ENCODE measurements around the gene GPR55.

GPR55 gene

DNA sequence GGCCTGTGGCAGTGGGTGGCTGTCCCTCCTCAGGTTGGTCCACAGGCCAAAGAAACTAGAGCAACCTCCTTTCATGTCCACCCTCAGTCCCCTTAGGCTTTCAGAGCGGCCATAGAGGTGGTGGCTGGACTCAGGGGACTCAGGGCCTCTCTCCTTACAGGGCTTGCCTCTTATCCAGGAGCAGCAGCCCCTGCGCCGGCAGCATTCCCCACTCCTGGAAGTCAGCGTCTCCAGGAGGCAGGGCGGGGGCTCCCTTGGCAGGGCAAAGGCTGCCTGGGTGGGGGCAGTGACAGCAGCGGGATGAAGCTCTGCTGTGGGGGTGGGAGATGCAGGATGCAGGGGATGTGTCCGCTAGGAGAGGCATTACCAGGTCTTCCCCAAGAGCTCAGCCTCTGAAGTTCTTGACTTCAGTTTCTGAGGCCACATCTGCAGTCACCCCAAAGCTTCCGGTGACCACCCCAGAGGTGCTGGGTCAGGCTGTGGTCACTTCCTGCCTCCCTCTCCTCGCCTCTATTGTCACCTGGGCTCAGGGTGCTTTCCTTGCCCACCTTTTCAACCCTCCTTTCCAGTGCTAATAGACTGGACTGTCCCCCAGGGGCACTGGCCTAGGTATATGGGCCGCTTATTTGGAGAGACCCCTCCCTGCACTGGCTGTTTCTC is 8.6 kb upstream of the GPR55 start:
- no peak for DNase-seq

DNA sequence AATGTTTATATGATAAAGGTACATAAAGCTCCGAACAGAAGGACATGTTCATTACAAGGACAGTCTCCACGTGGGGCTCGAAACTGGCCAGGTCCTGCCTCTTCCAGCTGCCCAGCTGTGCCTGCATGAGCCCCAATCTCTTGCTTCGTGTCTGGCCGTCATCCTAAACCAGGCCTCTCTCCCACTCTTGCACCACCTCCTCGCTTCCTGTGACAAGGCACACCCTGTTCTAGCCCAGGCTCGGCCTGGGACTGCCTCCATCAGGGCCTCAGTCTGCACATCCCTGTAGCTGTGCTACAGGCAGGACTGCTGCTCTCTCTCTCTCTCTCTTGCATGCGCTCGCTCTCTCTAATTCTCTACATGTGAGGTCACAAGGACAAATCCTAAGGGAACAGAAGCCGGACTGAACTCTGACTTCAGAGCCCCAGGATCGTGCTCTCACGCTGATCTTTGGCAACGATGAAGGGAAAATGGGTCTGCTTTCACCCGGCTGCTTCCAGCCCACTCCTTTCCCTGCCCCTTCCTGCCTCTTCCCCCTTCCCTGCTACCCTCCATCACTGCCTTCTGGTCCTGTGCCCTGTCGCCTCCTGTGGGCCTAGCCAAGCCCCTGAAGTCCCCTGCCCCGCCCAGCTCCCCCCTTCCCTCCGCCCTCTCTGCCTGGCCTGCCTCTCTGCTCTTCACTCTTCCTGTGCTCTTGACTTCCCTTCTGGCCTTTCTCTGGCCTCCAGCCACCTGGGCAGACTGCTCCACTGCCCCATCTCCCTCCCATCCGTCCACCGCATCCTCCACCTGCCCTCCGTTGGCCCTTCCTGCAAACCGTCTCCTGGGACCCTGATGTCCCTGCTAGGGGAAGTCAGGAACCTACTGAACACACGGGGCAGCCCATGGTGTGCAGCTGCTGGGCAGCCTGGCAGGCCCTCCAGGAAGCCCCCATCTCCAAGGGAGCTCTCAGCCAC is 7.8 kb upstream of the GPR55 start:
- DNase-seq, result no peak

- DNase-seq, result no peak
Observed at GRCh38 chr2:230931556-230932231, 6.7 kb upstream of the GPR55 start.

DNA sequence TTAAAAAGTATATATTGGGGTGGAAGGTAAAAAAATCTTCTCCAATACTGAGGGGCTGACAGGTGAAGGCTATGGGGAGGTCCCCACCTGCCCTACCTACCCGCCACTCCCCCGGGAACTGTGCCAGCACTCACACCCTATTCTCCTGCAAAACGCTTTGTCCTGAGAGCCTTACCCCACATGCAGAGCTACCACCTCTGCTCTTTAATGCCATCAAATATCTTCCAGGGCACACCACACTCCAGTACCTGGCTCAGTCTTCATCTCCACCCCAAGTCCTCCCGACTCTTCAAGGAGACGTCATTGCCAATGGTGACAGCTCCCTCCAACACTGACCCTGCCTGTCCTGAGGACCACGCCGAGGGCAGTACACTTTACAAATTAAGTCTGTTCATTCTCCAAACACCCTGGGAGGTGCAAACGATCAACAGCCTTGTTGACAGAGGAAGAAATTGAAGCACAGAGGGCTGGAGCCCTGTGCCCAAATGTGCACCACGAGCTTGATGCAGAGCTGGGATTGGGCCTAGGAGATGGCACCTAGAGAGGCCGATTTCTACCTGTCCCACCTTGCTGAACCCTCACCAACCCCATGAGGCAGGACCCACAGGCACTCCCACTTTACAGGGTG is 6.0 kb upstream of the GPR55 start:
- DNase-seq, result no peak

DNA sequence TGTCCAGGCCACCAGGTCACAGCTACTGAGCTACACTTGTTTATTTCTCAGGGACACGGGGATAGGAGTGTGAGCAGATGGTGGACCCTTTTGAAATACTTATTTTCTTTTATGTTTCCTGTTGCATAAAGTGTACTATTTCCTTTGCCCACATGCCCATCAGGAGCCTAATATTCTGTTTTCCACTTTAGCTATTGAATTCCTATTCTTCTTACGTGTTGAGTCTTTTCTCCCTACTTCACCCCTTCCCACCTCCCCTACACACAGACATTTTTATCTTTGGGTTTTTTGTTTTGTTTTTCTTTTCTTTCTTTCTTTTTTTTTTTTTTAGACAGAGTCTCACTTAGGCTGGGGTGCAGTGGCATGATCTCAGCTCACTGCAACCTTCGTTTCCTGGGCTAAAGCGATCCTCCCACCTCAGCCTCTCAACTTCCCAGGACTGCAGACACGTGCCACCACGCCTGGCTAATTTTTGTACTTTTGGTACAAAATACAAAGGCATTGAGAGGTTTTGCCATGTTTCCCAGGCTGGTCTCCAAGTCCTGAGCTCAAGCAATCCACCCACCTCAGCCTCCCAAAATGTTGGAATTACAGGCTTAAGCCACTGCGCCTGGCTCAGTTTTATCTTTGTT is 5.2 kb upstream of the GPR55 start:
- no peak for DNase-seq

GRCh38 chr2:230929381-230930148 is 4.5 kb upstream of the GPR55 start:
- DNase-seq, result no peak

DNA sequence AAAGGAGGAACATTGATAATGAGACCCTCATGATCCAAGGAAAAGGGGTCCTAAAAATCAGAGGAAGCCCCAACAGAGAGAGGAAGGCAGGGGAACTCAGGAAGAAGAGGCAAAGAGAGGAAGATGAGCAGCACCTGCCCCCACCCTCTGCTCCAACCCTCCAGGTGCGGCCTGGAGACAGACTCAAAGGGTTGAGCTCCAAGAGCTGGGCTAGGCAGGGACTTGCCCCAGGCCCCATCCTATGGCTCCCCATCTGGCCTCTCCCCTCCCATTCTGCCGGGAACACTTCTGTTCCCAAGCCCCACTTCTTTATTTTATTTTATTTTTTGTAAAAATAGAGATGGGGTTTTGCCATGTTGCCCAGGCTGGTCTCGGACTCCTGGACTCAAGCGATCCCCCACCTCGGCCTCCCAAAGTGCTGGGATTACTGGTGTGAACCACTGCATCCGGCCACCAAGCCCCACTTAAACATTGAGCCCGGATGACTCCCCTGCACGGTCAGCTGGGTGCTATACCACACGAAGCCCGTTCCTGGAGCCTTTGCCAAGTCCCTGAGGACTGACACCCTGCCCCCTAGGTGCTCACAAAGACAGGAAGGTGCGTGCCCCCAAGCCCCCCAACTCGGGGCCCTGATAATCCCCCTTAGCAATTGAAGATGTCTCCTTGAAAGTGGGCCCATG is 3.8 kb upstream of the GPR55 start:
- no peak for DNase-seq

DNA sequence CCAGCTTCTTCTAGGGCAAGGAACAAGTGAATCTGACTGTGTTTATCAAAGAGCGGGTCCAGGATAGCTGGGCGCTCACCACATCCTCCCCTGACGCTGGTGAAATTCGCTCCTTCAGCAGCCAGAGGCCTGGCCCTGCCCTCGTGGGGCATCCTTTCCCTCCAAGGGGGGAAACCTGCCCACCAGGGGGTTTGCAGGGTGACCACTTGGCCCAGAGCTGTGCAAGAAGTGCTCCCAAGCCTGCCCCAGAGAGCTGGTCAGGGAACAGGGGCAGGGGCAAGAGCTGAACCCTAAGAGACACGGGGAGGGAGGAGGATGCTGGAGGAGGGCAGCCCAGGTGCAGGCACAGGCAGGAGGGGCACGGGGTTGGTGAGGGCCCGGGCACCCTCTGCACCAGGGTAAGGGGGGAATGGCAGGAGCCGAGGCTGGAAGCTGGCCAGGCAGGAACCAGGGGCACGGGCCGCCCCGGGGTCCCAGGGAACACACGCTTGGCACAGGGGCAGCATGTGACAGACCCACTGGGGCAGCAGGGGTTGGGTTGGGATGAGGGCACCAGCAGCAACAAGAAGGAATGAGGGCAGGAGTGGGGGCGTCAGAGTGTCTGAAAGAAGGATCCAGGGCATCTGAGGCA is 2.8 kb upstream of the GPR55 start:
- DNase-seq, result no peak

DNA sequence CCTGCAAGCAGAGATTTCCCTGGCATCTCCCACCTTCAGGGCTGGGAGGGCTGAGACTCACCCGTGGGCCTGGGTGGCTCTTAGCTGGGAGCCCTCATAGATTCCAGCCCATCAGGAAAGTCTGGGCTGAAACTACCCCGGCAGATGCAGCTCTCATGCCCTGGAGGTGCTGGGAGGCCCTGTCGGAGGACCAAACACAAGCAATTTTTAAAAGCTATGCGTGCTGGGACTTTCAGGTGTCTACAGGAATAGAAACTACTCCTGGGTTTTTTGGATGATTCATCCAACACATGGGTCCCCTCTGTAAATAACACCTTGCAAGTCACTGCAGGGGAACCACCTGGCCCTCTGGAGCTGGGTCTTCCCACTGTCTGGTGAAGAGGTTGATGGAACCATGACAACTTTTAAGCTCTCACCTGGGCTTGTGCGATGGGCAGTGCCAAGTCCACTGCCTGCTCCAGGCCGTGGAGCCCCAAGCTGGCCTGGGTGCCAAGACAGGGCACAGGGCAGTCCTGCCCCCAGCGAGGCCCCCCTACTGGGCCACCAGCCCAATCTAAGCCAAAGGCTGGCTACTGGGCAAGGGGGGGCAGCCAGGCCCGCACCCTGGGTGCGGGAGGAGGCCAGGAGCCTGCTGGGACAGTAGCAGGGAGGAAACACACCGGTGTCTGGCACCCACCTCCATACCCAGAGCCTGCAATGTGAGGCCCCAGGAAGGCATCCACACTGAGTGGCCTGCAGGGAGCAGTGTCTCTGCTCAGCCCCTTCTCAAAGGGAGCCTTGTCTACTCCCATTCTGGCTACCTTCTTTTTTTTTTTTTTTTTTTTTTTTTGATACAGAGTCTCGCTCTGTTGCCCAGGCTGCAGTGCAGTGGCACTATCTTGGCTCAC is 1.1 kb upstream of the GPR55 start:
- peak; percentile 72 for DNase-seq

- peak; percentile 52 for DNase-seq
Observed at GRCh38 chr2:230925443-230925878, 419 bp upstream of the GPR55 start.

GRCh38 chr2:230924092-230924469 is 961 bp downstream of the GPR55 start:
- no peak for DNase-seq

DNA sequence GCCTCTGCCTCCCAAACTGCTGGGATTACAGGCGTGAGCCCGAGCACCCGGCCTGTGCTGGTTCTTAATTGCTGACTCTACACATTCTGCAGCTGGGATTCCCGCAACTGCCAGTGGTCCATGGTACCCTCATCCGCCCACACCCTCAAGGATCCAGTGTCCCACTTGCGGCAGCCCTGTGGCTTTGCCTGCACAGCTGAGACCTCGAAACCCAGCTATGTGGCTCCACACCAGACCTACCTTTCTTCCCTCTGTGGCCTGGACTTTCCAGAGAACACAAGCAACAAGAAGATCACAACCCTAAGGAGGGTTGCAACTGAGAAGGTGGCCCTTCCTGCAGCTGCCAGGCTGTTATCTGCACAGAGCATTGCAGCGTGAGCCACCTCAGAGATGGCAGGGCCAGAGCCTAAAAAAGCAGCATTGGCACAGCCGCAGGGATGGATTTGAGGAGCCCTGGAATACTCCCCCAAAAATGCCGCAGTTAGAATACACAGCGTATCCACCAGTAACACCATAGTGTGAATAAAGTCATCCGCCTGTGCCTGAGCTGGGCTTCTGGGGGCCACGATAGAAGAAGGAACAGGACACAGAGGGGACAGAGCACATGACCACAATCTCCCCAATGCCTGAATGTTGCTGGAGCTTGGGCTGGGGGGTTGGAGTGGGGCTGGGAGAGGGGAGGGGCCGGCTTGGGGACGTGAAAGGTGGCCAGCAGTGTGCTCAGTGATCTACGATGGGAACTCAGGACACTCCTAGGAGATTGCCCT is 1.9 kb downstream of the GPR55 start:
- no peak for DNase-seq

DNA sequence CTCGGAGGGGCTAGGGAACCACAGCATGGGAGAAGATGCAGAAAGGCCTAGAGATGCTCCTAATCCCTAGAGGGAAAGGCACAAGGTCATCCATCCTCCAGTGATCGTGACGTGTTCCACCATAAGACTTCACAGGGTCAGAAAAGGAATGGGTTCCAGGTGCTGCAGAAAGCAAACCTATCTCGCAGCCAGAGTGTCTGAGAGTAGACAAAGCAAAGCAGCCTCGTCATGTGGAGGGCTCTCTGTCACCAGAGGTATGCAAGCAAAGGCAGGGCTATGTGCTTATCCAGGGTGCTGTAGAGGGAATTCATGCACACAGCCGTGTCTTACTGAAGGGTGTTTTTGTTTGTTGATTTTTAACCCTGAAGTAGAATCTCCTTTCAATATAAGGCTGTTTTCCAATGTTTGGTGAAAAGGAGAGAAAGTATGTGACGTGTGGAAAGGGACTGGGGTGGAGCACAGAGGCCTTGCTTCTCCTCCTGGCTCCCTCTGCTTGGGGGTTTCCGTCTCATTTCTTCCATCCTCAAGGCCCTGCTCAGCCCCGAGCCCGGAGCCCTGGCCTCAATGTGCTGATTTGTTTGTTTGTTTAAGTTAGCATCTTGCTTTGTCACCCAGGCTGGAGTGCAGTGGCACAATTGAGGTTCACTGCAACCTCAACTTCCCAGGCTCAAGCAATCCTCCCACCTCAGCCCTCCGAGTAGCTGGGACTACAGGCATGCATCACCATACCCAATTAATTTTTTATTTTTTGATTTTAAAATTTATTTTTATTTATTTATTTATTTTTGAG is 3.0 kb downstream of the GPR55 start:
- no peak for DNase-seq

GRCh38 chr2:230920167-230920566 is 4.9 kb downstream of the GPR55 start:
- peak; percentile 24 for DNase-seq

DNA sequence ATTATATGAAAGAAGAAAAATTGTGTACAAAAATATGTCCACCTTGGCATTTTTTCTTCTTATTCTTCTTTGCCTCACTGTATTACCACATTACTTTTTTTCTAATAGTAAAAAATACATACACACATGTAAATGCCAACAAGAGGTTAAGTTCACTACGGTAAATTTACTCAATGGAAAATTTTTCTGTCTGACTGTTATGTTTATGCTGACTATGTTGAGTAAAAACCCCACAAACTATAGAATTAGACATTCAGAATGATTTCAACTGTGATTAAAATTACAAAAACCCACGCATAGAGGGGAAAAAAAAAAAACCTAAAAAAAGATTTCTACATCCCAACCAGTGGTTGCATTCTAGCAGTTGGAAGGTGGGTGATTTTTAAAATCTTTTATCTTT is 5.4 kb downstream of the GPR55 start:
- DNase-seq, result no peak

- DNase-seq, result no peak
Observed at GRCh38 chr2:230919240-230919639, 5.8 kb downstream of the GPR55 start.

- DNase-seq, result no peak
Observed at GRCh38 chr2:230916218-230916617, 8.8 kb downstream of the GPR55 start.

DNA sequence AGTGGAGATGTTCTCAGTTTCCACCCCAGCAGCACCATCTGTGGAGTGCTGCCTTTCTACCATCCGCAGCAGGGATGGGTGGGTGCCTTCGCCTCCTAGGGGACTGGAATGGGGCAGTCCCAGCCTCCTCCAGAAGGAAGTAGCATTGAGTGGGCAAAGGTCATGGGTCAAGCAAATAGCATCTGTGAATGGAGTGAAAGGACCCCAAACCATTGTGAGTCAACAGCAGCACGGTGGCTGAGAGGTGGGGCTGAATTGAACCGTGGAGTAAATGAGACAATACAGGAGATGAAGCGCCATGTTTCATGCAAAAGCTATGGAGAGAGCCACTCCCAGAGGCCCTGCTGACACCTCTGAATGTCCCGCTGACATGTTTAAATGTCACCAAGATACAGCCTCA is 9.7 kb downstream of the GPR55 start:
- DNase-seq, result no peak

All from stimulated activated CD4-positive, alpha-beta T cell treated with anti-CD3 and anti-CD28 coated beads, Interleukin-15, amount 100 ng/mL, for 24 hours (primary cell).